Ovary (tissue), 9 donors: ENCODE data around the gene MTHFD1L. TPM values are rescaled to one million over a fixed set of nuclear protein-coding genes. Genes with fewer than 3 reads are reported as not detected.

Source experiments
- DNase-seq, 5 donors: peaks; one replicate each; pipeline ENCODE4 v3.0.0-alpha.2; 2019 to 2020
- H3K27ac ChIP-seq, 2 donors: fragments of 200-600 bp; one replicate each; pipeline versions ENCODE4 v1.5.1 to v1.8.0; 2019 to 2022
- H3K27me3 ChIP-seq: fragments of 200-600 bp; one replicate; pipeline ENCODE4 v1.8.0; 2022
- H3K36me3 ChIP-seq: fragments of 200-600 bp; sonication (generic); one replicate; pipeline ENCODE4 v1.5.1; 2019
- H3K4me1 ChIP-seq: one replicate; pipeline ENCODE4 v1.8.1; 2013; ENCODE audit warnings: mild to moderate bottlenecking, moderate library complexity; ENCODE audit not compliant: insufficient read depth
- H3K4me3 ChIP-seq: fragments of 200-600 bp; sonication (generic); one replicate; pipeline ENCODE4 v1.5.1; 2017
- H3K9me3 ChIP-seq, 2 donors: fragments of 200-600 bp in 1 of 2; sonication (generic) in 1 of 2; one replicate each; pipeline versions ENCODE4 v1.5.1 to v1.8.1; 2013 to 2019; ENCODE audit warnings: mild to moderate bottlenecking in 1 of 2, moderate library complexity in 1 of 2
- CTCF ChIP-seq, 3 donors: fragments of 450-650 bp in 2 of 3; fragments of 200-600 bp in 1 of 3; IDR thresholded peaks; one replicate each; pipeline versions ENCODE4 v1.5.1 to v1.8.0; 2016 to 2022; ENCODE audit warnings: antibody characterized with exemption in 3 of 3, mild to moderate bottlenecking in 1 of 3
- EP300 ChIP-seq: sonication (generic); formaldehyde crosslinking; IDR thresholded peaks from one replicate; pipeline ENCODE4 v1.6.1; 2017; ENCODE audit warnings: antibody characterized with exemption
- POLR2A ChIP-seq: fragments of 450-650 bp; IDR thresholded peaks from one replicate; pipeline ENCODE4 v1.6.1; 2017; ENCODE audit warnings: antibody characterized with exemption, mild to moderate bottlenecking, moderate library complexity
- WGBS, 3 donors: extraction: QIAGEN DNeasy Blood & Tissue Kit in 1 of 3; methylation state at CpG; one replicate each; pipeline versions ENCODE4 v1.1.5 to v1.1.7; 2013 to 2017; 5-methylcytosine and 5-hydroxymethylcytosine counted together
- intact Hi-C, 4 donors: fragments of 100-400 bp; cut with DNase I; formaldehyde crosslinking; loops; one replicate each; pipeline versions ENCODE4 v1.11.0 to v1.15.1; 2022 to 2023
- polyA plus RNA-seq, 2 donors: library from polyadenylated mRNA; stranded (reverse); fragments of 200-250 nt in 1 of 2; fragments of 350-450 nt in 1 of 2; fragmentation: Illumina TruSeq in 1 of 2; extraction: RNeasy Lipid Tissue Mini Kit (QIAGEN cat#74804) in 1 of 2; gene quantifications; one replicate each; pipeline ENCODE4 v1.2.3, GENCODE V29; 2013 to 2014
- total RNA-seq, 7 donors: library from RNA; depleted of rRNA in 2 of 7; stranded (reverse); fragments of >200 nt in 2 of 7; fragmentation: NEBNext Ultra II Directional in 3 of 7; extraction: Animal tissue kit (Norgen Biotek cat#: 25700) in 3 of 7; gene quantifications; one replicate each; pipeline versions ENCODE4 v1.1.0 to v1.2.4, GENCODE V29; 2016 to 2023
- donor health status: DM: no; HTN: no; CAD: no; lungs with moderate emphysema.
- donor health status: DM: no; HTN: no; CAD: no.
- donor health status: Bipolar disorder and iron deficiency.
- donor health status: DM: yes; HTN: yes; CAD: no.
- donor health status: DM: no; HTN: no; CAD: no.
- donor health status: DM: yes; HTN: yes; CAD: no.

The MTHFD1L gene
- total and polyA plus RNA-seq, 9 donors, result 13.0 to 91.1 (median 23.6) TPM

GRCh38 chr6:150865043-150865405, 478 bp upstream of the MTHFD1L start:
- no peak for DNase-seq
- Histone ChIP-seq H3K4me3 (peak overlapping the region; percentile 64), H3K9me3 (no peaks in the 10 kb centered on the region), H3K27ac (peak overlapping the region; percentile 81 to 88), H3K4me1 (no peaks in the 10 kb centered on the region), H3K27me3 (no peaks in the 10 kb centered on the region), H3K36me3 (no peaks in the 10 kb centered on the region)
- TF ChIP-seq EP300, result no peak
- TF ChIP-seq CTCF (IDR thresholded peaks at IDR 0.05), result no peak
- WGBS, 3 donors, result 10 to 14% (median 10%) methylated on average over 5 of the region's 5 CpGs
- intact Hi-C loops, result no loop called here

- peak; percentile 4 for TF ChIP-seq EP300
- TF ChIP-seq POLR2A, result peak; percentile 78
- TF ChIP-seq CTCF (IDR thresholded peaks at IDR 0.05), result no peak
- Histone ChIP-seq H3K4me1 (no peaks in the 10 kb centered on the region), H3K27ac (peak overlapping the region; percentile 81 to 88), H3K27me3 (no peaks in the 10 kb centered on the region), H3K9me3 (no peaks in the 10 kb centered on the region), H3K4me3 (peak overlapping the region; percentile 64), H3K36me3 (no peaks in the 10 kb centered on the region)
- 0% methylated on average over 55 to 95 of the region's 95 CpGs for WGBS, 3 donors
- peak; percentile 88 to 93 (median 92) for DNase-seq
- intact Hi-C loops, result no loop called here
Measured at GRCh38 chr6:150866147-150866990, 867 bp downstream of the MTHFD1L start.

- intact Hi-C loops, result no loop called here
- no peak for TF ChIP-seq CTCF (IDR thresholded peaks at IDR 0.05)
- TF ChIP-seq POLR2A, result no peak
- TF ChIP-seq EP300, result no peak
- no peaks in the 10 kb centered on the region for H3K27me3 ChIP-seq
- WGBS, 3 donors, result 30 to 35% (median 30%) methylated on average over 13 of the region's 13 CpGs
- peak overlapping the region; percentile 81 to 88 for H3K27ac ChIP-seq
- no peak for DNase-seq
- H3K4me3 ChIP-seq, result peak overlapping the region; percentile 64
- no peaks in the 10 kb centered on the region for H3K4me1 ChIP-seq
- no peaks in the 10 kb centered on the region for H3K36me3 ChIP-seq
- no peaks in the 10 kb centered on the region for H3K9me3 ChIP-seq
Measured at GRCh38 chr6:150866991-150867501, 1.5 kb downstream of the MTHFD1L start.

GRCh38 chr6:150868759-150869158, 3.3 kb downstream of the MTHFD1L start:
- TF ChIP-seq CTCF (IDR thresholded peaks at IDR 0.05), result no peak
- no peak for TF ChIP-seq POLR2A
- no peak for TF ChIP-seq EP300
- Histone ChIP-seq H3K9me3 (no peaks in the 10 kb centered on the region), H3K36me3 (no peaks in the 10 kb centered on the region), H3K27me3 (no peaks in the 10 kb centered on the region), H3K4me1 (no peaks in the 10 kb centered on the region), H3K4me3 (no peak overlapping the region), H3K27ac (no peak overlapping the region)
- no peak for DNase-seq
- intact Hi-C loops, result no loop called here
- WGBS, 3 donors, result 94 to 96% (median 95%) methylated on average over 5 of the region's 5 CpGs
